SK-N-SH treated with all-trans-retinoic acid at 6 μM for 48 hours (cell line): ENCODE measurements around the gene IFTAP.

Experiments
- ATAC-seq: fragments of 200-7000 bp; cut with Tn5 transposase; 3 replicates; pipeline ENCODE4 v1.9.1; 2020; ENCODE audit warnings: mild to moderate bottlenecking, moderate library complexity
- ARNTL ChIP-seq: fragments of 450-650 bp; formaldehyde crosslinking; IDR thresholded peaks from 2 replicates; pipeline ENCODE4 v1.5.0; 2020; ENCODE audit warnings: low read depth, mild to moderate bottlenecking, moderate library complexity, borderline replicate concordance
- BACH2 ChIP-seq: fragments of 250-450 bp; sonication (Bioruptor Pico); IDR thresholded peaks from 2 replicates; pipeline ENCODE4 v1.9.0; 2021; ENCODE audit warnings: mild to moderate bottlenecking, borderline replicate concordance
- CREB5 ChIP-seq: fragments of 250-450 bp; sonication (Bioruptor Pico); IDR thresholded peaks from 2 replicates; pipeline ENCODE4 v1.5.1; 2020; ENCODE audit warnings: low read depth, mild to moderate bottlenecking, moderate library complexity
- CSDC2 ChIP-seq: fragments of 250-450 bp; sonication (Bioruptor Pico); IDR thresholded peaks from 2 replicates; pipeline ENCODE4 v1.5.0; 2020; ENCODE audit warnings: mild to moderate bottlenecking, moderate library complexity
- CSRNP3 ChIP-seq: fragments of 250-450 bp; sonication (Bioruptor Pico); IDR thresholded peaks from 2 replicates; pipeline ENCODE4 v1.5.1; 2021; ENCODE audit warnings: mild to moderate bottlenecking, moderate library complexity
- ESRRG ChIP-seq: fragments of 250-450 bp; sonication (Bioruptor Pico); IDR thresholded peaks from 2 replicates; pipeline ENCODE4 v1.6.1; 2021; ENCODE audit warnings: mild to moderate bottlenecking
- ISL1 ChIP-seq: fragments of 250-450 bp; sonication (Bioruptor Pico); IDR thresholded peaks from 2 replicates; pipeline ENCODE4 v2.1.2; 2022; ENCODE audit warnings: mild to moderate bottlenecking, moderate library complexity
- OSR1 ChIP-seq: fragments of 250-450 bp; sonication (Bioruptor Pico); IDR thresholded peaks from 2 replicates; pipeline ENCODE4 v1.8.0; 2022; ENCODE audit warnings: moderate library complexity, mild to moderate bottlenecking, inconsistent platforms
- PATZ1 ChIP-seq: fragments of 250-450 bp; sonication (Bioruptor Pico); IDR thresholded peaks from 2 replicates; pipeline ENCODE4 v1.8.0; 2020; ENCODE audit warnings: mild to moderate bottlenecking, moderate library complexity, borderline replicate concordance
- POU6F1 ChIP-seq: fragments of 250-450 bp; sonication (Bioruptor Pico); IDR thresholded peaks from 2 replicates; pipeline ENCODE4 v1.8.0; 2021; ENCODE audit warnings: low read depth, mild to moderate bottlenecking, moderate library complexity, borderline replicate concordance
- PPARA ChIP-seq: fragments of 250-450 bp; sonication (Bioruptor Pico); IDR thresholded peaks from 2 replicates; pipeline ENCODE4 v1.5.0; 2020; ENCODE audit warnings: mild to moderate bottlenecking, borderline replicate concordance
- RARB ChIP-seq: fragments of 250-450 bp; sonication (Bioruptor Pico); IDR thresholded peaks from 2 replicates; pipeline ENCODE4 v1.8.0; 2021; ENCODE audit warnings: mild to moderate bottlenecking, moderate library complexity
- SNAI2 ChIP-seq: fragments of 250-450 bp; sonication (Bioruptor Pico); IDR thresholded peaks from 2 replicates; pipeline ENCODE4 v1.5.0; 2020; ENCODE audit warnings: mild to moderate bottlenecking, moderate library complexity
- TCF4 ChIP-seq: fragments of 250-450 bp; sonication (Bioruptor Pico); IDR thresholded peaks from 2 replicates; pipeline ENCODE4 v1.8.0; 2021; ENCODE audit warnings: mild to moderate bottlenecking, moderate library complexity, borderline replicate concordance
- TOX ChIP-seq: fragments of 250-450 bp; sonication (Bioruptor Pico); IDR thresholded peaks from 2 replicates; pipeline ENCODE4 v1.8.0; 2021; ENCODE audit warnings: mild to moderate bottlenecking, moderate library complexity, borderline replicate concordance
- TSHZ2 ChIP-seq: fragments of 250-450 bp; sonication (Bioruptor Pico); IDR thresholded peaks from 2 replicates; pipeline ENCODE4 v1.5.0; 2020; ENCODE audit warnings: mild to moderate bottlenecking, moderate library complexity
- ZC3H10 ChIP-seq: fragments of 250-450 bp; sonication (Bioruptor Pico); IDR thresholded peaks from 2 replicates; pipeline ENCODE4 v1.5.1; 2021; ENCODE audit warnings: mild to moderate bottlenecking, moderate library complexity
- ZFP3 ChIP-seq: fragments of 250-450 bp; sonication (Bioruptor Pico); IDR thresholded peaks from 2 replicates; pipeline ENCODE4 v1.5.0; 2020; ENCODE audit warnings: mild to moderate bottlenecking, moderate library complexity
- ZFP30 ChIP-seq: fragments of 450-650 bp; formaldehyde crosslinking; IDR thresholded peaks from 2 replicates; pipeline ENCODE4 v1.5.0; 2022; ENCODE audit warnings: mild to moderate bottlenecking, moderate library complexity
- ZNF565 ChIP-seq: fragments of 450-650 bp; formaldehyde crosslinking; conservative IDR thresholded peaks from 2 replicates; pipeline ENCODE4 v1.5.0; 2020; ENCODE audit warnings: low read depth, mild to moderate bottlenecking, moderate library complexity
- ZNF70 ChIP-seq: fragments of 450-650 bp; formaldehyde crosslinking; IDR thresholded peaks from 2 replicates; pipeline ENCODE4 v1.5.0; 2020; ENCODE audit warnings: mild to moderate bottlenecking, moderate library complexity
- ZNF8 ChIP-seq: fragments of 450-650 bp; formaldehyde crosslinking; IDR thresholded peaks from 2 replicates; pipeline ENCODE4 v1.5.0; 2020; ENCODE audit warnings: mild to moderate bottlenecking, moderate library complexity

The IFTAP gene

GRCh38 chr11:36574486-36574885 is 19.8 kb upstream of the IFTAP start:
- TF ChIP-seq ARNTL (CRISPR knock-in tag) (no peak), ZC3H10 (CRISPR knock-in tag) (no peak), OSR1 (CRISPR knock-in tag) (no peak), ZFP3 (no peak), ZFP30 (CRISPR knock-in tag) (no peak), RARB (no peak), CSDC2 (CRISPR knock-in tag) (no peak), PATZ1 (CRISPR knock-in tag) (no peak), PPARA (CRISPR knock-in tag) (no peak), TOX (CRISPR knock-in tag) (no peak), ZNF565 (no peak), SNAI2 (CRISPR knock-in tag) (no peak), TSHZ2 (CRISPR knock-in tag) (no peak), ZNF8 (CRISPR knock-in tag) (no peak), CSRNP3 (no peak), TCF4 (no peak), CREB5 (CRISPR knock-in tag) (no peak)
- no peak for ATAC-seq

- no peak for TF ChIP-seq CREB5 (CRISPR knock-in tag)
- TF ChIP-seq ZC3H10 (CRISPR knock-in tag) = no peak
- TF ChIP-seq SNAI2 (CRISPR knock-in tag) = no peak
- no peak for TF ChIP-seq ESRRG (CRISPR knock-in tag)
- TF ChIP-seq BACH2 (CRISPR knock-in tag) = no peak
- no peak for TF ChIP-seq ZNF70 (CRISPR knock-in tag)
- TF ChIP-seq TCF4 = no peak
- TF ChIP-seq ZNF8 (CRISPR knock-in tag) = no peak
- no peak for TF ChIP-seq ISL1 (CRISPR knock-in tag)
- TF ChIP-seq CSRNP3 = no peak
- peak; percentile 53 for ATAC-seq
Observed at GRCh38 chr11:36577373-36577772, 16.9 kb upstream of the IFTAP start.

GRCh38 chr11:36577859-36578258 is 16.4 kb upstream of the IFTAP start:
- peak; percentile 94 for ATAC-seq
- peak; percentile 71; the same call in 1 of the 2 replicates for TF ChIP-seq CREB5 (CRISPR knock-in tag)
- TF ChIP-seq ISL1 (CRISPR knock-in tag) = peak; percentile 49; the same call in 1 of the 2 replicates
- no peak for TF ChIP-seq POU6F1 (CRISPR knock-in tag)
